Esophagus squamous epithelium (tissue), 5 donors: ENCODE data around the gene CGRRF1. TPM values are rescaled to one million over a fixed set of nuclear protein-coding genes. Genes with fewer than 3 reads are reported as not detected.

Source experiments
- DNase-seq: peaks from one replicate; lab custom pipeline; 2025; lab: John Stamatoyannopoulos, UW
- H3K27ac ChIP-seq, 4 donors: fragments of 200-600 bp; sonication (generic); one replicate each; pipeline ENCODE4 v1.5.1; 2016 to 2019; ENCODE audit warnings: mild to moderate bottlenecking in 1 of 4
- H3K27me3 ChIP-seq, 4 donors: fragments of 200-600 bp; sonication (generic); 1 replicate in 3 of 4; 2 replicates in 1 of 4; pipeline versions ENCODE4 v1.5.1 to v1.6.0; 2017 to 2021; ENCODE audit warnings: antibody characterized with exemption in 1 of 4
- H3K36me3 ChIP-seq, 3 donors: fragments of 200-600 bp; sonication (generic); one replicate each; pipeline ENCODE4 v1.5.1; 2016 to 2019
- H3K4me1 ChIP-seq, 3 donors: fragments of 200-600 bp; sonication (generic); one replicate each; pipeline ENCODE4 v1.5.1; 2017 to 2019
- H3K4me3 ChIP-seq, 4 donors: fragments of 200-600 bp; sonication (generic); 1 replicate in 3 of 4; 2 replicates in 1 of 4; pipeline ENCODE4 v1.5.1; 2016 to 2019; ENCODE audit warnings: mild to moderate bottlenecking in 2 of 4, moderate library complexity in 1 of 4
- H3K9me3 ChIP-seq, 3 donors: fragments of 200-600 bp; sonication (generic); one replicate each; pipeline ENCODE4 v1.5.1; 2016 to 2019
- CTCF ChIP-seq, 6 experiments: fragments of 450-650 bp in 4 of 6; fragments of 200-600 bp in 2 of 6; sonication (generic) in 2 of 6; IDR thresholded peaks; one replicate each; pipeline ENCODE4 v1.5.1; 2016 to 2019; ENCODE audit warnings: antibody characterized with exemption in 6 of 6, mild to moderate bottlenecking in 4 of 6, moderate library complexity in 4 of 6
- POLR2A ChIP-seq, 4 donors: fragments of 450-650 bp; IDR thresholded peaks; one replicate each; pipeline ENCODE4 v1.6.1; 2017; ENCODE audit warnings: antibody characterized with exemption in 4 of 4, mild to moderate bottlenecking in 4 of 4, moderate library complexity in 3 of 4
- WGBS, 2 donors: methylation state at CpG; one replicate each; pipeline ENCODE4 v1.1.5; 2018; 5-methylcytosine and 5-hydroxymethylcytosine counted together
- intact Hi-C: fragments of 100-400 bp; cut with DNase I; formaldehyde crosslinking; loops from one replicate; pipeline ENCODE4 v1.15.0; 2022
- total RNA-seq, 4 donors: library from RNA; depleted of rRNA; stranded (reverse); fragments of >200 nt; gene quantifications; one replicate each; pipeline ENCODE4 v1.1.0, GENCODE V29; 2016
- donor health status: DM: yes; HTN: yes; CAD: no.

Gene CGRRF1
- total RNA-seq, 4 donors from 2014 or later: 2.5 to 13.9 (median 10.3) TPM

- WGBS, 2 donors: 96% methylated on average over 3 of the region's 3 CpGs
These were observed 28.3 kb downstream of the CGRRF1 start for GRCh38 chr14:54538055-54538454.

GRCh38 chr14:54547583-54547982 lies 37.9 kb downstream of the CGRRF1 start:
- no peak for DNase-seq
- TF ChIP-seq POLR2A (IDR thresholded peaks at IDR 0.05) (no peak), CTCF (IDR thresholded peaks at IDR 0.05) (no peak)

More at GRCh38 chr14:54538055-54538454, 28.3 kb downstream of the CGRRF1 start:
- intact Hi-C loops: no loop called here
- Histone ChIP-seq H3K4me3 (no peak overlapping the region), H3K27me3 (no peaks in the 10 kb centered on the region), H3K36me3 (peaks cover 0 to 38% (median 0%) of the 10 kb centered on the region in 3 donors), H3K9me3 (no peaks in the 10 kb centered on the region), H3K27ac (no peak overlapping the region), H3K4me1 (no peaks in the 10 kb centered on the region)
- no peak for TF ChIP-seq POLR2A (IDR thresholded peaks at IDR 0.05)
- TF ChIP-seq CTCF (IDR thresholded peaks at IDR 0.05): no peak
- DNase-seq: no peak

GRCh38 chr14:54548491-54548890 lies 38.8 kb downstream of the CGRRF1 start:
- no peak for DNase-seq
- 84 to 85% methylated on average over 5 of the region's 5 CpGs for WGBS, 2 donors
- intact Hi-C loops: no loop called here

More at GRCh38 chr14:54547583-54547982, 37.9 kb downstream of the CGRRF1 start:
- intact Hi-C loops: no loop called here
- H3K9me3 ChIP-seq: no peaks in the 10 kb centered on the region
- H3K4me3 ChIP-seq: no peak overlapping the region
- H3K4me1 ChIP-seq: no peaks in the 10 kb centered on the region
- no peaks in the 10 kb centered on the region for H3K36me3 ChIP-seq
- H3K27ac ChIP-seq: no peak overlapping the region
- H3K27me3 ChIP-seq: no peaks in the 10 kb centered on the region
- 93% methylated on average over 3 of the region's 3 CpGs for WGBS, 2 donors

GRCh38 chr14:54549862-54550261 lies 40.2 kb downstream of the CGRRF1 start:
- Histone ChIP-seq H3K36me3 (no peaks in the 10 kb centered on the region), H3K27me3 (no peaks in the 10 kb centered on the region), H3K4me1 (no peaks in the 10 kb centered on the region), H3K27ac (no peak overlapping the region), H3K9me3 (no peaks in the 10 kb centered on the region), H3K4me3 (no peak overlapping the region)
- TF ChIP-seq POLR2A (IDR thresholded peaks at IDR 0.05): no peak
- TF ChIP-seq CTCF (IDR thresholded peaks at IDR 0.05): no peak
- DNase-seq: no peak
- intact Hi-C loops: no loop called here
- 81 to 84% methylated on average over 3 of the region's 3 CpGs for WGBS, 2 donors

More at GRCh38 chr14:54548491-54548890, 38.8 kb downstream of the CGRRF1 start:
- TF ChIP-seq POLR2A (IDR thresholded peaks at IDR 0.05): no peak
- TF ChIP-seq CTCF (IDR thresholded peaks at IDR 0.05): no peak
- Histone ChIP-seq H3K9me3 (no peaks in the 10 kb centered on the region), H3K4me1 (no peaks in the 10 kb centered on the region), H3K27me3 (no peaks in the 10 kb centered on the region), H3K4me3 (no peak overlapping the region), H3K36me3 (no peaks in the 10 kb centered on the region), H3K27ac (no peak overlapping the region)

GRCh38 chr14:54550514-54550913 lies 40.8 kb downstream of the CGRRF1 start:
- H3K4me3 ChIP-seq: no peak overlapping the region
- WGBS, 2 donors: 59 to 85% methylated on average over 1 of the region's 1 CpG
- no peaks in the 10 kb centered on the region for H3K36me3 ChIP-seq
- H3K27ac ChIP-seq: no peak overlapping the region
- DNase-seq: no peak
- H3K4me1 ChIP-seq: no peaks in the 10 kb centered on the region
- TF ChIP-seq POLR2A (IDR thresholded peaks at IDR 0.05): no peak
- TF ChIP-seq CTCF (IDR thresholded peaks at IDR 0.05): no peak
- intact Hi-C loops: no loop called here
- no peaks in the 10 kb centered on the region for H3K9me3 ChIP-seq
- peaks cover 0 to 4% (median 0%) of the 10 kb centered on the region in 4 donors for H3K27me3 ChIP-seq
